HG03175 (cell line): Measurements from ENCODE around the gene CLPSL1.
A peak's percentile ranks its signal among the peaks of the same experiment; 100 is the strongest.
"Not testable (repeated sequence)": the region's sequence is repeated elsewhere in the genome, so short reads cannot be mapped to it uniquely, and the experiment has no call there.

Experiments
- ATAC-seq: cut with Tn5 transposase; IDR thresholded peaks from one replicate; pipeline ENCODE4 v1.9.1; 2021; ENCODE audit warnings: mild to moderate bottlenecking, moderate library complexity; ENCODE audit not compliant: unreplicated experiment

CLPSL1 gene, protein sequence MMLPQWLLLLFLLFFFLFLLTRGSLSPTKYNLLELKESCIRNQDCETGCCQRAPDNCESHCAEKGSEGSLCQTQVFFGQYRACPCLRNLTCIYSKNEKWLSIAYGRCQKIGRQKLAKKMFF

GRCh38 chr6:35780719-35781118 is at the start of gene CLPSL1:
CLPSL1 (plus strand) TSS chr6:35781019; CDS start chr6:35781111, 92 bp downstream.
- ATAC-seq = no peak

GRCh38 chr6:35731414-35731735 is 49.4 kb upstream of the CLPSL1 start:
- peak; percentile 62 for ATAC-seq

- peak; percentile 50 for ATAC-seq
These were observed 48.9 kb upstream of the CLPSL1 start for GRCh38 chr6:35731736-35732532.

DNA sequence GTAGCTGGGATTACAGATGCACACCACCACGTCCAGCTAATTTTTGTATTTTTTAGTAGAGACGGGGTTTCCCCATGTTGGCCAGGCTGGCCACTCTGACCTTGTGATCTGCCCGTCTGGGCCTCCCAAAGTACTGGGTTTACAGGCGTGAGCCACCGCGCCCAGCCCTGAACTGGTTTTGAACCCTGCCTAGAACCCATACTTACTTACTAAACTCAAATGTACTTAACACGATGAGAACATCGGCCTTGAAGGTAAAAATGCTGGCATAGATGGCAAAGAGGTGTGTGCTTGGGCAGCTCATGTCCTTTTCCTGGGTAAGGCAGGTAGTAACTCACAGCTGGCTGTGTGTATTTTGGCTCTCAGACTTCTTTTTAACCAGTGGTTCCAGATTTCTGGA is 47.2 kb upstream of the CLPSL1 start:
- ATAC-seq = no peak

GRCh38 chr6:35734319-35734718 is 46.5 kb upstream of the CLPSL1 start:
- ATAC-seq = not testable (repeated sequence)

GRCh38 chr6:35735452-35735851 is 45.4 kb upstream of the CLPSL1 start:
- no peak for ATAC-seq

DNA sequence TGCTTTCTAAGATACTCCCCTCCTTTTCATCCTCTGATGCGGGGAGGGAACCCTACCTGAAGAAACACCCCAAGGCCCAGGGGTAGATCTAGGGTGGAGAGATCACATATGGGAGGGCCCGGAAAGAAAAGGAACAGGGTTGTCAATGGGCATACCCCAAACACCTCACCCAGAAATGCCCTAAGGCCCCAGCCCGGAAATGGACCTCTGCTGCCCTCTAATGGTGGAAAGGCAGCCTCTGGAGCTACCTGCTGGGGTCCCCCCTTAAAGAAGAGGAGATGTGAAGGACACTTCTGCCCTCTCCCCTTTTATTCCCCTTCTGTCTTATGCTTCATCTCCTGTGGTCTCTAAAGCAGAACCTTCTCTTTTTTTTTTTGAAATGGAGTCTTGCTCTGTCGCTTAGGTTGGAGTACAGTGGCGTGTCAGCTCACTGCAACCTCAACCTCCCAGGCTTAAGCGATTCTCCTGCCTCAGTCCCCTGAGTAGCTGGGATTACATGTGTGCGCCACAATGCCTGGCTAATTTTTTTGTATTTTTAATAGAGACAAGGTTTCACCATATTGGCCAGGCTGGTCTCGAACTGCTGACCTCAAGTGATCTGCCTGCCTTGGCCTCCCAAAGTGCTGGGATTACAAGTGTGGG is 44.4 kb upstream of the CLPSL1 start:
- ATAC-seq = no peak

GRCh38 chr6:35736982-35737412 is 43.8 kb upstream of the CLPSL1 start, which contains the start of gene ARMC12:
ARMC12 (plus strand) TSS chr6:35737032; CDS start chr6:35737109, 77 bp downstream.
- no peak for ATAC-seq

GRCh38 chr6:35737413-35738211 is 43.2 kb upstream of the CLPSL1 start:
- ATAC-seq = no peak

GRCh38 chr6:35739645-35740524 is 40.9 kb upstream of the CLPSL1 start:
- ATAC-seq = no peak

- no peak for ATAC-seq
These were observed 38.0 kb upstream of the CLPSL1 start for GRCh38 chr6:35742842-35743241.

DNA sequence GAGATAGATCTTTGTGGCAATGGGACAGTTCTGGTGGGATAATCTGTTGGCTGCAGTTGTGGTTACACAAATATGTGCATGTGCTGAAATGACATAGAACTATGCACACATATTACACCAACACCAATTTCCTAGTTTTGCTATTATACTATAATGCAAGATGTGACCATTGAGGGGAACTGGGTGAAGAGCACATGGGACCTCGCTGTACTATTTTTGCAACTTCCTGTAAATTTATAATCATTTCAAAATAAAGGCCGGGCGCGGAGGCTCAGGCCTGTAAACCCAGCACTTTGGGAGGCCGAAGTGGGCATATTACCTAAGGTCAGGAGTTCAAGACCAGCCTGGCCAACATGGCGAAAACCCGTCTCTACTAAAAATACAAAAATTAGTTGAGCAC is 35.3 kb upstream of the CLPSL1 start:
- no peak for ATAC-seq

DNA sequence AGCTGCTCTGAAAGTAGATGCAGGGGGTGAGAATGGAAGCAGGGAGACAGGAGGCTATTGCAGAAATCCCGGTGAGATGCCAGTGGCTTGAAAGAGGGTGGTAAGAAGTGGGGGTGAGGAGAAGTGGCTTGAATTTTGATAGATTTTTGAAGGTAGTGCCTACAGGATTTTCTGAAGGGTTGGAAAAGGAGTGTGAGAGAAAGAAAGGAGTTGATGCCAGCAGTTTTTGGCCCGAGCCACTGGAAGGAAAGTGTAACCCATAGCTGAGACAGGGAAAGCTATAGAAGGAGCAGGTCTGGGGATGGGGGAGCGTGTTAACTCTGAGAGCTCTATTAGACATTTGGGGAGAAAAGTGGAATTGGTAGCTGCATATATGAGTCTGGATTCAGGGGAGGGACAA is 34.3 kb upstream of the CLPSL1 start:
- ATAC-seq = no peak

- ATAC-seq = no peak
These were observed 32.9 kb upstream of the CLPSL1 start for GRCh38 chr6:35747877-35748276.

DNA sequence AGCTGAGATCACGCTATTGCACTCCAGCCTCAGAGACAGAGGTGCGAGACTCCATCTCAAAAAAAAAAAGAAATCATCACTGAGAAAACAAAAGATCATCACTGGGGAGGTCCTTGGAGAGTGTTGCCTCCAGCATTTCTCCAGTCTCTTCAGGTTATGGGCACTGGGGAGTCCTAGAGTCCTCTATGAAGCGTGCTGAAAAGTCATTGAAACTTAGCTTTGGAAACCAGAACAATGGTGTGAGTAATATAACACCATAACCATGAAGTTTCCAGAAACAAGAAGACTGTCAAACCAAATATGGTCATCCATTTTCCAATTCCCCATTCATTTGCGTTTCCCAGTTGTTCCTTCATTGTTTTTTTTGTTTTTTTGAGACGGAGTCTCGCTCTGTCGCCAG is 30.3 kb upstream of the CLPSL1 start:
- ATAC-seq = no peak

DNA sequence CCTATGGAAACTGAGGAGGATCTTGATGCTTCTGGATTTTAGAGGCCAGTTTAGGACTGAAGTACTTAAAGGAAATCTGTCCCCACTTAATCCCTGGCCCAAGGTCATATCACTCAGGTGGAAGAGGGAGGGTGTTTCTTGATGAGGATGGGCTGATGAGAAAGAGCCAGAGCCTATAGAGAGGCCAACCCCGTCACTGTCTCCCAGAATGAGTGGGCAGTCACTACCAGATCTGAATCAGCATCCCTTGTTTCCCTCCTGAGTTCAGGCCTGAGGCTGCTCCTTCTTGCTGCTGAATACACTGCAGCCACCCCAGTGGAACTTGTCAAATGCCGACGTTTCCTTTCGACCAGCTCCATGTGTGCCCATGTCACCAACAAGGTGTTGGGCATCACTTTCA is 29.2 kb upstream of the CLPSL1 start:
- ATAC-seq = no peak

DNA sequence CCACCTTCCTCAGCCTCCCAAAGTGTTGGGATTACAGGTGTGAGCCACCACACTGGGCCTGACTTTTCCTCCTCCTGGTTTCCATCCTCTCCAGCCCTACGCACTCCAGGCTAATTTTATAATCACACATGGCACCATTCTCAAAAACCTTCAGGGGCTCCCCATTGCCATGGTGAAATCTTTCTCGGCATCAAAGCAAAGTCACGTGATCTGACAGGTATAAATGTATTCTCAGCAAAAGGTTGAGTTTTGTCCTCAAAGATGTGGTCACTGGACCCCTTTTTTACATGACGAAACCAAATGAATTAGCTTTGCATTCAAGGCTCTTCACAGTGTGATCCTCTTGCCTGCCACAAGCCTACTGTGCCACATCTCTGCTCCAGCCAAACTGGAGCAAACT is 28.5 kb upstream of the CLPSL1 start:
- no peak for ATAC-seq

- no peak for ATAC-seq
These were observed 26.2 kb upstream of the CLPSL1 start for GRCh38 chr6:35754452-35755277.

DNA sequence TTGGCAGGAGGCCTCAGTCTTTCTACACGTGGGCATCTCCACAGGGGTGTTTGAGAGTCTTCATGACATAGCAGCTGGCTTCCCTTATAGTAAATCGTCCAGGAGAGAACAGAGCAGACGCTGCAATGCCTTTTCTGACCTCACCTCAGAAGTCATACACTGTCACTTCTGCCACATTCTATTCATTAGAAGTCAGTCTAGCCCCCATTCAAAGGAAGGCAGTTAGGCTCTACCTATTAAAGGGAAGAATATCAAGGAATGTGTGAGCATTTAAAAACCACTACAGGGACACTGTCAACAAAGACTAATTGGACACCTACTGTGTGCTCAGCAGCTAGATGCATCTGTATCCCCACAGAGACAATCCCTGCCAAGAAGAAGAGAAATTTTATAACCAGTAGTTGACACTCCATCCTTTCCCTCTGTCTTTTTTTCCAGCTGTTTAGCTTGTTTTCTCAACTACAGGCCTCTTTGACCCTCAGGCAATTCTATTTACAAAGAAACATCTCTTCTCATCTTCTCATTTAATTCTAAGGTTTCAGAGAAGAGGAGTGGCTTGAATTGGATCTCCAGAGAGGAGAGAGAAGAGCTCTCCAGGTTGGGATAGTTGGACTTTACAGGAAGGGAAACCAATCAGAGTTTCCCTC is 25.4 kb upstream of the CLPSL1 start:
- ATAC-seq = no peak
